Fibroblast of mammary gland (primary cell): ENCODE results near the gene APBA2.
"Not testable (repeated sequence)": the region's sequence is repeated elsewhere in the genome, so short reads cannot be mapped to it uniquely, and the experiment has no call there.

ENCODE experiments used
- DNase-seq: peaks from one replicate; pipeline ENCODE4 v3.0.0-alpha.2; 2010; ENCODE audit warnings: low read depth
- H3K4me3 ChIP-seq: 2 replicates; pipeline ENCODE4 v1.5.1; 2011; ENCODE audit warnings: low read depth, mild to moderate bottlenecking, low read length, moderate library complexity; ENCODE audit not compliant: control insufficient read depth
- CTCF ChIP-seq: conservative IDR thresholded peaks from 2 replicates; pipeline ENCODE4 v1.5.1; 2011; ENCODE audit warnings: low read depth, low read length, inconsistent platforms; ENCODE audit not compliant: control insufficient read depth, insufficient read depth

The APBA2 gene

GRCh38 chr15:29039466-29040369, 153.9 kb downstream of the APBA2 start:
- DNase-seq = no peak
- no peak overlapping the region for H3K4me3 ChIP-seq
- TF ChIP-seq CTCF = no peak

GRCh38 chr15:29040370-29040751, 154.6 kb downstream of the APBA2 start:
- DNase-seq = no peak
- TF ChIP-seq CTCF = no peak
- no peak overlapping the region for H3K4me3 ChIP-seq

DNA sequence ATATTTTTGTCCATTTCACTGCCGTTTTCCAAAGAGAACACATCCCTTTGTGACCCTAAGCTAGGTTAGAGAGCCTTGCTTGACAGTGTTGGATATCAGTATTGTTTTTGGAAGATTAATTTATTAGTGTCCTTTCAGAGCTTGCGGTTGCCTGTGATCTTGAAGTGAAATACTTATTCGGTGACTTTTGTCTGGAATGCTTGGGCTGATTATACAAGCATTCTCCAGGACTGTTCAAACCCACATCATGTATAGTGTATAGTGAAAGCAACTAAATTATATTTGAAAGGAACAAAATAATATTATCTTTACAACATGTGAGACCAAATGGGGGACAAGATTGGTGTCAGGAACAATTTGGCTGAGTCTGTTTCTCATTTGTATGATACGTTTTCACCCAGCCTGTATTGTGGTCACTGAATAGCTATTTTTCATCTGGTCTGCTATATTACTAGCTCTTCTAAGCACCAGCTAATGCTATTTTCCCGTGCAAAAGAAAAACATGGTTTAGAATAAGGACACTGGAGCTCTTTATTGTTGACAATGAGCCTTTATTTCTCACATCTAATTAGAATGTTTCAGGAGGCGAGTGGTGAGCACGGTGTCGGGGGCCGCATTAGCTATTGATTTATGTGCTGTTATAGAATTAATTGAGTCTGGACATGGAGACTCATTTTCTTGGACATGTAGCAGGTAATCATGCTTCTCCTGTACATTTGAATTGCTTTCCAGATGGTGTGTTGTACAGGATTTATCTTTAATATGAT, 158.1 kb downstream of the APBA2 start:
- no peak for TF ChIP-seq CTCF
- no peak overlapping the region for H3K4me3 ChIP-seq
- no peak for DNase-seq

DNA sequence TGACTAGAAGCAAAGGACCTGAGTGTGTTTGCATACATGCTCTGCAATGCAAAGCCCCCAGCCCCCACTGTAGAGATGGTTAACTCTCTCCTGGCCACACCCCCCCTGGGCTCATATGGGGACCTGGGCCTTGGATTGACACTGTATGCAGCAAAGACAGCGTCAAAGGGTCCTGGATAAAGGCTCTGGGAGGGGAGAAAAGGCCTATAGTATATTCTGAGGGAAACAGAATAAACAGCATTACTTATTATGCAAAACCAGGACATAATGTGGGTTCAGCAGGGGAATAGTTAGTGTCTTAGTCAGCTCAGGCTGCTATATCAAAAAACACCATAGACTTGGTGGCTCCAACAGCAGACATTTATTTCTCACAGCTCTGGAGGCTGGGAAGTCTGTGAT, 158.7 kb downstream of the APBA2 start:
- no peak for TF ChIP-seq CTCF
- no peak overlapping the region for H3K4me3 ChIP-seq
- no peak for DNase-seq

DNA sequence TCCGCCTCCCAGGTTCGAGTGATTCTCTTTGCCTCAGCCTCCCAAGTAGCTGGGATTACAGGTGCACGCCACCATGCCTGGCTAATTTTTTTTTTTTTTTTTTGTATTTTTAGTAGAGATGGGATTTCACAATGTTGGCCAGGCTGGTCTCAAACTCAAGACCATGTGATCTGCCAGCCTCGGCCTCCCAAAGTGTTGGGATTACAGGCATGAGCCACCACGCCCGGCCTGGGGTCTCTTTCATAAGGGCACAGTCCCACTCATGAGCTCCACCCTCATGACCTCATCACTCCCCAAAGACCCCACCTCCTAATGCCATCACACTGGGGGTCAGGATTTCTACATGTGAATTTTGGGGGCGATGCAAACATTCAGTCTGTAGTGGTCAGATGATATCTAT, 159.4 kb downstream of the APBA2 start:
- DNase-seq, H3K4me3 ChIP-seq: not testable (repeated sequence)

DNA sequence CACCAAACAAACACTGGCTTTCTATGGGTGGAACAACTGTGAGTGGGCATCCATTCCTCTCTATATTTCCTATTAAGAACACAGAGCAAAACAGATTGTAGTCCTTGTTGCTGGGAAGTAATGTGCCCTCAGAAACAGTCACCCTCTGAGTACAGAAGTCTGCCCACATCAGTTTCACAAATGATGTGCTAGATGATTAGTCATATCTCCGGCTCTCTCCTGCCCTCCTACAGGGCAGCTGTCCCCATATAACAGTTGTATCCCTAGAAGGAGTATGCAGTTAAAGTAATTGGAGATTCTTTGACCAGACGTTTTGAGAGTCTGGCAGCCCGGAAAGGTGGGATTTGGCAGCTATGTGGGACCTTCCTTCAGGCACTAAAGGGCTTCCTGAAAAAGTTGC, 159.9 kb downstream of the APBA2 start:
- H3K4me3 ChIP-seq = no peak overlapping the region
- DNase-seq = peak; percentile 37

More for the DNA sequence above, 159.9 kb downstream of the APBA2 start:
- no peak for TF ChIP-seq CTCF
